Neural cell (in vitro differentiated cells): Measurements from ENCODE around the gene TRIM51. TPM values are rescaled to one million over a fixed set of nuclear protein-coding genes. Genes with fewer than 3 reads are reported as not detected.
"Not testable (repeated sequence)": the region's sequence is repeated elsewhere in the genome, so short reads cannot be mapped to it uniquely, and the experiment has no call there.

ENCODE experiments used
- H2AFZ ChIP-seq: fragments of 200-600, 300-800 bp; sonication (generic), shearing (Covaris generic); 2 replicates; pipeline ENCODE4 v1.6.0; 2014; ENCODE audit warnings: low read depth, mild to moderate bottlenecking, antibody characterized with exemption, low read length, moderate library complexity
- H3F3A ChIP-seq: fragments of 200-600 bp; shearing (Covaris generic); 2 replicates; pipeline ENCODE4 v1.6.1; 2016; ENCODE audit warnings: mild to moderate bottlenecking, moderate library complexity, mixed read lengths, antibody characterized with exemption, low read length; ENCODE audit not compliant: insufficient read depth, poor library complexity, severe bottlenecking
- H3K27ac ChIP-seq: fragments of 200-600, 300-800 bp; sonication (generic), shearing (Covaris generic); 2 replicates; pipeline ENCODE4 v1.5.1; 2014; ENCODE audit warnings: mild to moderate bottlenecking, low read length, moderate library complexity
- H3K27me3 ChIP-seq: fragments of 300-800, 200-600 bp; sonication (generic), shearing (Covaris generic); 2 replicates; pipeline ENCODE4 v1.6.0; 2014; ENCODE audit warnings: mild to moderate bottlenecking, low read depth, low read length, moderate library complexity; ENCODE audit not compliant: insufficient read depth
- H3K36me3 ChIP-seq: fragments of 300-800, 200-600 bp; sonication (generic), shearing (Covaris generic); 2 replicates; pipeline ENCODE4 v1.5.1; 2014; ENCODE audit warnings: mild to moderate bottlenecking, antibody characterized with exemption, low read length, moderate library complexity; ENCODE audit not compliant: insufficient read depth
- H3K4me2 ChIP-seq: fragments of 300-800, 200-600 bp; sonication (generic), shearing (Covaris generic); 2 replicates; pipeline ENCODE4 v1.6.0; 2014; ENCODE audit warnings: mild to moderate bottlenecking, low read length
- H3K4me3 ChIP-seq: fragments of 300-800, 200-600 bp; sonication (generic), shearing (Covaris generic); 2 replicates; pipeline ENCODE4 v1.5.1; 2014; ENCODE audit warnings: mild to moderate bottlenecking, low read length, moderate library complexity
- H3K79me2 ChIP-seq: fragments of 200-600 bp; shearing (Covaris generic); replicated peaks from 2 replicates; pipeline ENCODE4 v1.6.0; 2014; ENCODE audit warnings: mild to moderate bottlenecking, low read length, moderate library complexity; ENCODE audit not compliant: insufficient read depth
- H3K9ac ChIP-seq: fragments of 300-800, 200-600 bp; sonication (generic), shearing (Covaris generic); 2 replicates; pipeline ENCODE4 v1.6.1; 2016; ENCODE audit warnings: mild to moderate bottlenecking, low read length, mixed read lengths
- H3K9me2 ChIP-seq: fragments of 200-600 bp; shearing (Covaris generic); 2 replicates; pipeline ENCODE4 v1.6.1; 2016; ENCODE audit warnings: mild to moderate bottlenecking, low read length, mixed read lengths; ENCODE audit not compliant: insufficient read depth
- H3K9me3 ChIP-seq: fragments of 200-600, 300-800 bp; sonication (generic), shearing (Covaris generic); 2 replicates; pipeline ENCODE4 v1.6.1; 2016; ENCODE audit warnings: mild to moderate bottlenecking, mixed run types, low read length, moderate library complexity, mixed read lengths
- H4K20me1 ChIP-seq: fragments of 200-600 bp; shearing (Covaris generic); 2 replicates; pipeline ENCODE4 v1.6.1; 2016; ENCODE audit warnings: mild to moderate bottlenecking, mixed run types; ENCODE audit not compliant: insufficient read depth
- CTCF ChIP-seq: fragments of 450-650 bp; IDR thresholded peaks from 2 replicates; pipeline ENCODE4 v1.5.1; 2014; ENCODE audit warnings: antibody characterized with exemption, mild to moderate bottlenecking, moderate library complexity; ENCODE audit not compliant: poor library complexity, severe bottlenecking
- EP300 ChIP-seq: fragments of 450-650 bp; conservative IDR thresholded peaks from 2 replicates; pipeline ENCODE4 v1.6.1; 2014; ENCODE audit warnings: antibody characterized with exemption, mild to moderate bottlenecking, moderate library complexity; ENCODE audit not compliant: poor library complexity, severe bottlenecking
- EZH2 ChIP-seq: fragments of 200-600, 300-800 bp; shearing (Covaris generic), sonication (generic); IDR thresholded peaks from 2 replicates; pipeline ENCODE4 v1.6.1; 2014; ENCODE audit warnings: antibody characterized with exemption, low read length, borderline replicate concordance, mild to moderate bottlenecking; ENCODE audit not compliant: insufficient read depth, poor library complexity, severe bottlenecking
- MXI1 ChIP-seq: fragments of 450-650 bp; conservative IDR thresholded peaks from 2 replicates; pipeline ENCODE4 v1.6.1; 2014; ENCODE audit warnings: antibody characterized with exemption, mild to moderate bottlenecking; ENCODE audit not compliant: poor library complexity, severe bottlenecking
- POLR2AphosphoS5 ChIP-seq: IDR thresholded peaks from 2 replicates; pipeline ENCODE4 v1.6.1; 2012
- RAD21 ChIP-seq: fragments of 450-650 bp; conservative IDR thresholded peaks from 2 replicates; pipeline ENCODE4 v1.6.1; 2014; ENCODE audit warnings: antibody characterized with exemption, mild to moderate bottlenecking, moderate library complexity
- REST ChIP-seq: IDR thresholded peaks from 2 replicates; pipeline ENCODE4 v1.6.1; 2012; ENCODE audit warnings: borderline replicate concordance
- SMC3 ChIP-seq: fragments of 450-650 bp; conservative IDR thresholded peaks from 2 replicates; pipeline ENCODE4 v1.6.1; 2014; ENCODE audit warnings: antibody characterized with exemption, mild to moderate bottlenecking, moderate library complexity; ENCODE audit not compliant: poor library complexity
- TAF1 ChIP-seq: IDR thresholded peaks from 2 replicates; pipeline ENCODE4 v1.6.1; 2012; ENCODE audit warnings: low read depth
- polyA plus RNA-seq: library from polyadenylated mRNA; depleted of rRNA; stranded (reverse); fragments of >200 nt; gene quantifications from 2 replicates; pipeline ENCODE4 v1.2.3, GENCODE V29; 2014

TRIM51 gene
- polyA plus RNA-seq, 1 donor from 2014 or later: not detected

- H3K9me2 ChIP-seq, H2AFZ ChIP-seq, H3K79me2 ChIP-seq, H3K36me3 ChIP-seq, H3K9me3 ChIP-seq, H3F3A ChIP-seq, H4K20me1 ChIP-seq, H3K4me2 ChIP-seq, H3K27ac ChIP-seq, H3K4me3 ChIP-seq, H3K27me3 ChIP-seq, H3K9ac ChIP-seq: not testable (repeated sequence)
Observed at GRCh38 chr11:55885481-55885880, 2.4 kb downstream of the TRIM51 start.

- Histone ChIP-seq H3K4me3 (no peak overlapping the region), H3K36me3 (no peaks in the 10 kb centered on the region), H3K9me3 (no peaks in the 10 kb centered on the region), H3K9me2 (no peaks in the 10 kb centered on the region), H2AFZ (no peak overlapping the region), H3K27ac (no peak overlapping the region), H4K20me1 (no peaks in the 10 kb centered on the region), H3K9ac (no peak overlapping the region), H3K27me3 (no peaks in the 10 kb centered on the region), H3K79me2 (no peaks in the 10 kb centered on the region), H3F3A (no peaks in the 10 kb centered on the region), H3K4me2 (no peak overlapping the region)
- no peak for TF ChIP-seq TAF1
- no peak for TF ChIP-seq MXI1
- no peak for TF ChIP-seq CTCF
- TF ChIP-seq SMC3: no peak
- no peak for TF ChIP-seq EZH2
- TF ChIP-seq POLR2AphosphoS5: no peak
- no peak for TF ChIP-seq RAD21
- TF ChIP-seq EP300: no peak
Observed at GRCh38 chr11:55895216-55895615, 12.1 kb downstream of the TRIM51 start.

- H3K4me2 ChIP-seq: no peak overlapping the region
- H3K4me3 ChIP-seq: no peak overlapping the region
- no peaks in the 10 kb centered on the region for H3K27me3 ChIP-seq
Observed at GRCh38 chr11:55902308-55902707, 19.2 kb downstream of the TRIM51 start.

More at GRCh38 chr11:55902308-55902707, 19.2 kb downstream of the TRIM51 start:
- no peak overlapping the region for H2AFZ ChIP-seq
- H3K9ac ChIP-seq: no peak overlapping the region
- H3K9me3 ChIP-seq: no peaks in the 10 kb centered on the region
- no peaks in the 10 kb centered on the region for H3K36me3 ChIP-seq
- H3K9me2 ChIP-seq: no peaks in the 10 kb centered on the region
- no peaks in the 10 kb centered on the region for H4K20me1 ChIP-seq
- H3K27ac ChIP-seq: no peak overlapping the region
- no peaks in the 10 kb centered on the region for H3K79me2 ChIP-seq
- TF ChIP-seq TAF1: no peak
- no peak for TF ChIP-seq CTCF
- no peak for TF ChIP-seq EZH2
- TF ChIP-seq POLR2AphosphoS5: no peak
- no peak for TF ChIP-seq MXI1
- TF ChIP-seq REST: no peak
- TF ChIP-seq SMC3: no peak
- no peak for TF ChIP-seq EP300
- TF ChIP-seq RAD21: no peak
- no peaks in the 10 kb centered on the region for H3F3A ChIP-seq
